Endothelial cell of umbilical vein (primary cell): ENCODE data around the gene TP73. TPM values are rescaled to one million over a fixed set of nuclear protein-coding genes. Genes with fewer than 3 reads are reported as not detected.

Experiments used
- BruUV-seq: library from RNA; stranded (reverse); fragments of 400-500 nt; replicated peaks from 2 replicates; lab custom pipeline; 2021; lab: Mats Ljungman, UMichigan
- CTCF ChIA-PET: fragments of 300-600, 350-600 bp; sonication (Branson Sonifier 250); formaldehyde crosslinking; loops from one replicate; lab custom pipeline; 2021; ENCODE audit warnings: antibody characterized with exemption, inconsistent platforms; lab: Charles Lee
- POLR2A ChIA-PET: fragments of 300-600, 350-600 bp; sonication (Branson Sonifier 250); formaldehyde crosslinking; loops from one replicate; lab custom pipeline; 2021; ENCODE audit warnings: antibody characterized with exemption, inconsistent platforms; lab: Charles Lee
- DNase-seq: peaks from one replicate; pipeline ENCODE4 v3.0.0-alpha.2; 2011; ENCODE audit warnings: low read depth, low spot score
- FAIRE-seq: peaks from 2 replicates; lab custom pipeline; 2011; peaks lifted over from hg19 to GRCh38; lab: Jason Lieb, UNC
- H2AFZ ChIP-seq: 2 replicates; pipeline ENCODE4 v1.6.0; 2012; ENCODE audit warnings: low read depth, low read length, control low read depth, inconsistent platforms
- H3K27ac ChIP-seq: 2 replicates; pipeline ENCODE4 v1.5.1; 2011; ENCODE audit warnings: low read depth, mild to moderate bottlenecking, control low read depth, low read length, moderate library complexity; ENCODE audit not compliant: insufficient read depth
- H3K27me3 ChIP-seq, 2 experiments: 2 replicates each; pipeline versions ENCODE4 v1.6.0 to v1.6.1; 2011; ENCODE audit warnings: low read length in 2 of 2, mixed read lengths in 1 of 2; ENCODE audit not compliant: control insufficient read depth in 2 of 2, insufficient read depth in 2 of 2
- H3K36me3 ChIP-seq, 2 experiments: 2 replicates in 1 of 2; 3 replicates in 1 of 2; pipeline ENCODE4 v1.5.1; 2011; ENCODE audit warnings: low read length in 2 of 2, mild to moderate bottlenecking in 1 of 2, moderate library complexity in 1 of 2; ENCODE audit not compliant: control insufficient read depth in 2 of 2, insufficient read depth in 2 of 2; ENCODE audit errors: extremely low read depth in 1 of 2
- H3K4me1 ChIP-seq: 3 replicates; pipeline ENCODE4 v1.5.1; 2011; ENCODE audit warnings: mild to moderate bottlenecking, low read length; ENCODE audit not compliant: control insufficient read depth, insufficient read depth; ENCODE audit errors: extremely low read depth
- H3K4me2 ChIP-seq: 2 replicates; pipeline ENCODE4 v1.6.1; 2011; ENCODE audit warnings: low read length, control low read depth, mixed read lengths; ENCODE audit not compliant: insufficient read depth
- H3K4me3 ChIP-seq, 3 experiments: fragments of 200-600 bp in 1 of 3; sonication (generic), shearing (Covaris generic) in 1 of 3; replicated peaks in 1 of 3; 2 replicates each; pipeline ENCODE4 v1.5.1; 2011 to 2016; ENCODE audit warnings: control low read depth in 3 of 3, low read length in 3 of 3, mild to moderate bottlenecking in 2 of 3, inconsistent platforms in 1 of 3, low read depth in 1 of 3, moderate library complexity in 1 of 3; ENCODE audit not compliant: insufficient read depth in 1 of 3
- H3K79me2 ChIP-seq: 2 replicates; pipeline ENCODE4 v1.6.0; 2012; ENCODE audit warnings: low read length, inconsistent platforms; ENCODE audit not compliant: control insufficient read depth, insufficient read depth
- H3K9ac ChIP-seq: replicated peaks from 2 replicates; pipeline ENCODE3; 2011; ENCODE audit warnings: low read length, control low read depth; ENCODE audit not compliant: insufficient read depth; ENCODE audit errors: extremely low read depth
- H3K9me1 ChIP-seq: replicated peaks from 3 replicates; pipeline ENCODE4 v1.6.0; 2011; ENCODE audit warnings: mild to moderate bottlenecking, low read length; ENCODE audit not compliant: control insufficient read depth, insufficient read depth; ENCODE audit errors: extremely low read depth
- H3K9me3 ChIP-seq: replicated peaks from 2 replicates; pipeline ENCODE4 v1.5.1; 2012; ENCODE audit warnings: low read length, inconsistent platforms; ENCODE audit not compliant: control insufficient read depth, insufficient read depth
- H4K20me1 ChIP-seq: replicated peaks from 2 replicates; pipeline ENCODE3; 2011; ENCODE audit warnings: mild to moderate bottlenecking, low read length; ENCODE audit not compliant: control insufficient read depth, insufficient read depth; ENCODE audit errors: extremely low read depth
- EZH2 ChIP-seq: IDR thresholded peaks from 2 replicates; pipeline ENCODE4 v1.6.1; 2012; ENCODE audit warnings: borderline replicate concordance, low read depth, mild to moderate bottlenecking, moderate library complexity, low read length, inconsistent platforms; ENCODE audit not compliant: severe bottlenecking
- GATA2 ChIP-seq: IDR thresholded peaks from 2 replicates; pipeline ENCODE4 v1.7.0; 2011; ENCODE audit warnings: low read depth, mild to moderate bottlenecking, moderate library complexity, mixed read lengths, low read length; ENCODE audit not compliant: insufficient read length, insufficient read depth
- MYC ChIP-seq: IDR thresholded peaks from one replicate; pipeline ENCODE4 v1.6.1; 2011; ENCODE audit warnings: mild to moderate bottlenecking, low read depth, low read length
- dilution Hi-C: fragments of 300-500 bp; cut with MboI; formaldehyde crosslinking; loops from one replicate; pipeline ENCODE4 v1.15.0; 2019; ENCODE audit warnings: low sequenced_read_pairs; ENCODE audit not compliant: extremely low pct_ligation_motif_present
- intact Hi-C: fragments of 100-400 bp; cut with micrococcal nuclease; formaldehyde crosslinking; loops from one replicate; pipeline ENCODE4 v1.10.0; 2022
- polyA plus RNA-seq, 4 experiments: library from polyadenylated mRNA; depleted of rRNA in 3 of 4; stranded (reverse) in 3 of 4; unstranded in 1 of 4; fragments of >200 nt; gene quantifications; 2 replicates each; pipeline versions ENCODE4 v1.2.1 to v1.2.3, GENCODE V29; 2011 to 2012; ENCODE audit warnings: missing spikeins in 1 of 4
- total RNA-seq: library from RNA; stranded (reverse); gene quantifications from 2 replicates; pipeline ENCODE4 v1.2.3, GENCODE V29; 2021
- TF ChIP-seq, protein P1 (sequence below), 2 donors: IDR thresholded peaks; 1 replicate in 1 of 2; 2 replicates in 1 of 2; pipeline ENCODE4 v1.5.1; 2011; ENCODE audit warnings: low read length in 2 of 2, mild to moderate bottlenecking in 2 of 2, moderate library complexity in 2 of 2, control low read depth in 1 of 2, inconsistent platforms in 1 of 2, low read depth in 1 of 2; ENCODE audit not compliant: insufficient read depth in 1 of 2; ENCODE audit errors: extremely low read depth in 1 of 2

TP73 gene
- total and polyA plus RNA-seq, 2 donors (not counting 3 experiments of a cell fraction or from before 2014, with no cell fraction given) = 0.03 to 0.15 TPM

DNA sequence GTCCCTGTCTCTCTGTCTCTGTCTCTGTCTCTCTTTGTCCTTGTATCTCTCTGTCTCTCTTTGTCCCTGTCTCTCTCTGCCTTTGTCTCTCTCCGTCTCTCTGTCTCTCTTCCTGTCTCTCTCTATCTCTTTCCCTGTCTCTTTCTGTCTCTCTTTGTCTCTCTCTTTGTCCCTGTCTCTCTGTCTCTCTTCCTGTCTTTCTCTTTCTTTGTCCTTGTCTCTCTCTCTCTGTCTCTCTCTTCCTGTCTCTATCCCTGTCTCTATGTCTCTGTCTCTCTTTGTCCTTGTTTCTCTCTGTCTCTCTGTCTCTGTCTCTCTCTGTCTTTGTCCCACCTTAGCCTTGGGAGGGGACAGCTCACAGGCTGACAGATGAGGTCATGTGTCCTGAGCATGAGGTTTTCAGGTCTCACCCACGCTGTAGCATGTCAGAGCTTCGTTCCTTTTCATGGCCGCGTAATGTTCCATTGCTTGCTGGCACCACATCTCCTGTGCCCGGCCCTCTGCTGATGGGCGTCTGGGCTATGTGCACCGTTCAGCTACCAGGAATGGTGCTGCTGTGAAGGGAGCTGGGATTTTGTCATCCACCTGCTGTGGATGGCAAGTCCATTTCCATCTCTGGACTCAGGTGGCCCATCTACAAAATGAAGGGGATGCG lies 27.6 kb downstream of the TP73 start:
- H3K4me1 ChIP-seq = no peaks in the 10 kb centered on the region

More for the DNA sequence above, 27.6 kb downstream of the TP73 start:
- Histone ChIP-seq H3K9me3 (no peaks in the 10 kb centered on the region), H3K79me2 (no peaks in the 10 kb centered on the region), H3K9ac (no peak overlapping the region), H3K4me3 (no peak overlapping the region), H3K4me2 (no peak overlapping the region), H4K20me1 (no peaks in the 10 kb centered on the region), H3K27me3 (no peaks in the 10 kb centered on the region), H2AFZ (no peak overlapping the region), H3K9me1 (no peaks in the 10 kb centered on the region), H3K36me3 (no peaks in the 10 kb centered on the region), H3K27ac (no peak overlapping the region)
- ChIA-PET POLR2A (no interaction called here), CTCF (interaction anchor here (1.4 to 1.9 kb wide), 2 partner anchors 45 to 47 kb away, joined by 3 to 7 read pairs; no protein-coding TSS in a partner anchor)
- FAIRE-seq (no peak), DNase-seq (no peak)
- BruUV-seq = no TSS peak
- dilution Hi-C loops = no loop called here
- intact Hi-C loops = no loop called here
- TF ChIP-seq GATA2 = no peak
- TF ChIP-seq, protein P1, sequence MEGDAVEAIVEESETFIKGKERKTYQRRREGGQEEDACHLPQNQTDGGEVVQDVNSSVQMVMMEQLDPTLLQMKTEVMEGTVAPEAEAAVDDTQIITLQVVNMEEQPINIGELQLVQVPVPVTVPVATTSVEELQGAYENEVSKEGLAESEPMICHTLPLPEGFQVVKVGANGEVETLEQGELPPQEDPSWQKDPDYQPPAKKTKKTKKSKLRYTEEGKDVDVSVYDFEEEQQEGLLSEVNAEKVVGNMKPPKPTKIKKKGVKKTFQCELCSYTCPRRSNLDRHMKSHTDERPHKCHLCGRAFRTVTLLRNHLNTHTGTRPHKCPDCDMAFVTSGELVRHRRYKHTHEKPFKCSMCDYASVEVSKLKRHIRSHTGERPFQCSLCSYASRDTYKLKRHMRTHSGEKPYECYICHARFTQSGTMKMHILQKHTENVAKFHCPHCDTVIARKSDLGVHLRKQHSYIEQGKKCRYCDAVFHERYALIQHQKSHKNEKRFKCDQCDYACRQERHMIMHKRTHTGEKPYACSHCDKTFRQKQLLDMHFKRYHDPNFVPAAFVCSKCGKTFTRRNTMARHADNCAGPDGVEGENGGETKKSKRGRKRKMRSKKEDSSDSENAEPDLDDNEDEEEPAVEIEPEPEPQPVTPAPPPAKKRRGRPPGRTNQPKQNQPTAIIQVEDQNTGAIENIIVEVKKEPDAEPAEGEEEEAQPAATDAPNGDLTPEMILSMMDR (IDR thresholded peaks at IDR 0.05; ENCODE audit: extremely low read depth in 1 of 2, insufficient read depth in 1 of 2, low read depth in 1 of 2, low read length in 2 of 2) = no peak
- no peak for TF ChIP-seq MYC
- TF ChIP-seq EZH2 = no peak
